Activated CD8-positive, alpha-beta T cell treated with anti-CD3 and anti-CD28 coated beads for 36 hours (primary cell): ENCODE measurements around the gene PDZD2. TPM values are rescaled to one million over a fixed set of nuclear protein-coding genes. Genes with fewer than 3 reads are reported as not detected.

Source experiments
- ATAC-seq: fragments of 200-7000 bp; cut with Tn5 transposase; one replicate; pipeline ENCODE4 v1.10.0; 2021; ENCODE audit warnings: mild to moderate bottlenecking, moderate library complexity
- CTCF ChIA-PET: fragments of 350-600 bp; sonication (Branson Sonifier 250); formaldehyde crosslinking; loops from one replicate; lab custom pipeline; 2021; ENCODE audit warnings: antibody characterized with exemption; lab: Charles Lee
- POLR2A ChIA-PET: fragments of 350-600 bp; sonication (Branson Sonifier 250); formaldehyde crosslinking; loops from one replicate; lab custom pipeline; 2021; ENCODE audit warnings: antibody characterized with exemption; lab: Charles Lee
- DNase-seq: peaks from one replicate; pipeline ENCODE4 v3.0.0-alpha.2; 2020
- H3K27ac Mint-ChIP-seq: one replicate; pipeline ENCODE4 v1.8.0; 2021; ENCODE audit warnings: mild to moderate bottlenecking, mixed read lengths
- H3K27me3 Mint-ChIP-seq: one replicate; pipeline ENCODE4 v1.8.0; 2021; ENCODE audit warnings: mixed read lengths
- H3K36me3 Mint-ChIP-seq: one replicate; pipeline ENCODE4 v1.8.0; 2021; ENCODE audit warnings: low read depth, mixed read lengths
- H3K4me1 Mint-ChIP-seq: one replicate; pipeline ENCODE4 v1.8.0; 2021; ENCODE audit warnings: low read depth, mixed read lengths
- H3K4me3 Mint-ChIP-seq: one replicate; pipeline ENCODE4 v1.8.0; 2021; ENCODE audit warnings: mild to moderate bottlenecking, moderate library complexity, mixed read lengths
- H3K9me3 Mint-ChIP-seq: one replicate; pipeline ENCODE4 v1.8.0; 2021; ENCODE audit warnings: mixed read lengths
- intact Hi-C: fragments of 100-400 bp; cut with micrococcal nuclease; formaldehyde crosslinking; loops from one replicate; pipeline ENCODE4 v1.10.0; 2022
- total RNA-seq, 2 experiments: library from RNA; stranded (reverse); gene quantifications; one replicate each; pipeline ENCODE4 v1.2.3, GENCODE V29; 2021
- TF ChIP-seq, protein P1 (sequence below): fragments of 200-600 bp; IDR thresholded peaks from one replicate; pipeline ENCODE4 v1.8.0; 2022; ENCODE audit warnings: antibody characterized with exemption, mild to moderate bottlenecking

Gene PDZD2
- total RNA-seq, 2 experiments from 2014 or later = not detected

DNA sequence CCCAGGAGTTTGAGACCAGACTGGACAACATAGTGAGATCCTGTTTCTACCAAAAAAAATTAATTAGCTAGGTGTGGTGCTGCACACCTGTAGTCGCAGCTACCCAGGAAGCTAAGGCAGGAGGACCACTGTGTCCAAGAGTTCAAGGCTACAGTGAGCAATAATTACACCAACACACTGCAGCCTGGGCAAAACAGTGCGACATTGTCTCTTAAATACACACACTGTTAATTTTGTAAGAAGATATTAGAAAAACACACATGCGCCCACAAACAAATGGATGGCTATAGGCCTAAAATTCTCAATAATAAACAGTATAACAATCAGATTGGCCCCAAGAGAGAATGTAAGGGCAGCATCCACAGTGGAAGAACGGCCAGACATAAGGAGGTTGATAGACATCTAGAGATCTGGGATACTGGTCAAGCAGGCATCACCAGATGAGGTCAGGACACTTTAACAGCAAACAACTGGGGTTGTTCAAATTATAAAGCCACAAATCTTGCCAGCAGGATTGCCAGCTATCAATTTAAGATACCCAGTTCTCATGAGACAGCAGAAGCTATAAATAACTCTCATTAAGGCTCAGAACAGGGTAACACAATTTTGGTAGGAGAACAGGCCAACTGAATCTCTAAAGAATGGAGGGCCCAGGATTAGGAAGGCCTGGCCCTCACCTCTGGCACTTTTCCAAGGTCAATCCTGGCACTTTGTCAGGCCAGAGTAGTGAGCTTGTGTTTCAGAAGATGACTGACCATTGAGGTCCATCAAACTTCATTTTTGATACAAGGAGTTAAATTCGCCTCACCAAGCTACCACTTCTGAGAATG, 505.7 kb downstream of the PDZD2 start:
- Mint-ChIP-seq H3K27ac (no peak overlapping the region), H3K4me3 (no peak overlapping the region)

DNA sequence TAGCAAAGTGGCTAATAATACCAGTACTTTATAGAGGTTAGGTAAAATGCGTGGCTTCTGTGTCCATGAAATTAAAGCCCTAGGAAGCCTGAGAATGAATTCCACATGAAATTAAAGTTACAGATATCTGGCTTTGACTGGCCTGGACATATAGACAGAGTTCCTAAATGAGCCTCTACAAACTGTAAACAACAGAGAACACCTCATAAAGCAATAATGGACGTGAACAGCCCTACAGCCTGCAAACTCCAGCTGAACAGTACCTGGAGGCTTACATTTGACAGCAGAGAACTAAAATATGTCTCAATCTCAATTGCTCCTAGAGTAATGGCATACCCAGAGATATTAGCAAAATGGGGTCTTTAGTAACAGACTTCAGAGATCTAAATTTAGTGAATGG, 506.4 kb downstream of the PDZD2 start:
- no peak for ATAC-seq
- TF ChIP-seq, protein P1, sequence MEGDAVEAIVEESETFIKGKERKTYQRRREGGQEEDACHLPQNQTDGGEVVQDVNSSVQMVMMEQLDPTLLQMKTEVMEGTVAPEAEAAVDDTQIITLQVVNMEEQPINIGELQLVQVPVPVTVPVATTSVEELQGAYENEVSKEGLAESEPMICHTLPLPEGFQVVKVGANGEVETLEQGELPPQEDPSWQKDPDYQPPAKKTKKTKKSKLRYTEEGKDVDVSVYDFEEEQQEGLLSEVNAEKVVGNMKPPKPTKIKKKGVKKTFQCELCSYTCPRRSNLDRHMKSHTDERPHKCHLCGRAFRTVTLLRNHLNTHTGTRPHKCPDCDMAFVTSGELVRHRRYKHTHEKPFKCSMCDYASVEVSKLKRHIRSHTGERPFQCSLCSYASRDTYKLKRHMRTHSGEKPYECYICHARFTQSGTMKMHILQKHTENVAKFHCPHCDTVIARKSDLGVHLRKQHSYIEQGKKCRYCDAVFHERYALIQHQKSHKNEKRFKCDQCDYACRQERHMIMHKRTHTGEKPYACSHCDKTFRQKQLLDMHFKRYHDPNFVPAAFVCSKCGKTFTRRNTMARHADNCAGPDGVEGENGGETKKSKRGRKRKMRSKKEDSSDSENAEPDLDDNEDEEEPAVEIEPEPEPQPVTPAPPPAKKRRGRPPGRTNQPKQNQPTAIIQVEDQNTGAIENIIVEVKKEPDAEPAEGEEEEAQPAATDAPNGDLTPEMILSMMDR = no peak
- Mint-ChIP-seq H3K9me3 (no peaks in the 10 kb centered on the region), H3K36me3 (peaks cover 33% of the 10 kb centered on the region), H3K27me3 (no peaks in the 10 kb centered on the region), H3K4me3 (no peak overlapping the region), H3K27ac (no peak overlapping the region), H3K4me1 (peaks cover 34% of the 10 kb centered on the region)
- ChIA-PET POLR2A (no interaction called here), CTCF (no interaction called here)
- no peak for DNase-seq
- intact Hi-C loops = no loop called here

More for the DNA sequence above, 505.7 kb downstream of the PDZD2 start:
- peaks cover 37% of the 10 kb centered on the region for H3K36me3 Mint-ChIP-seq
- ATAC-seq (no peak), DNase-seq (no peak)
- POLR2A ChIA-PET = no interaction called here
- CTCF ChIA-PET = interaction anchor here (1.3 kb wide), 2 partner anchors 13 to 52 kb away, joined by 3 to 4 read pairs; no protein-coding TSS in a partner anchor
- TF ChIP-seq, protein P1 = no peak
- H3K4me1 Mint-ChIP-seq = peaks cover 36% of the 10 kb centered on the region
- intact Hi-C loops = no loop called here
- no peaks in the 10 kb centered on the region for H3K27me3 Mint-ChIP-seq
- no peaks in the 10 kb centered on the region for H3K9me3 Mint-ChIP-seq

DNA sequence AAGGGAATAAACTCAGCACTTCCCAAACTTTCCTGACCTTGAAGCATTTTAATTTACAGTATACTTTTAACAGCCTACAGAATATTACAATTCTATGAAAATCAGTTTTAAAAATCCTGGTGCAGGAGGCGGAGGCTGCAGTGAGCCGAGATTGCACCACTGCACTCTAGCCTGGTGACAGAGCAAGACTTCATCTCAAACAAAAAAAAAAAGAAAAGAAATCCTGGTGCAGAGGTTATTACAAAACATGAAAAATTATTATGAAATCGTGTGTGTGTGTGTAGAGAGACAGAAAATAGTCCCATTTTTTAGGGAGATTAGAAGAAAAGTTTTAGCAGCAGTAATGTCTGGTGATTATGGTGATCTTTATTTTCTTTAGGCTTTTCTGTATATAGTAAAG, 508.3 kb downstream of the PDZD2 start:
- ChIA-PET CTCF (no interaction called here), POLR2A (interaction anchor here (1.4 kb wide), 1 partner anchor 20 kb away, joined by 5 read pairs; no protein-coding TSS in a partner anchor)
- Mint-ChIP-seq H3K4me3 (no peak overlapping the region), H3K27ac (no peak overlapping the region), H3K36me3 (peaks cover 34% of the 10 kb centered on the region), H3K4me1 (peaks cover 43% of the 10 kb centered on the region), H3K9me3 (no peaks in the 10 kb centered on the region), H3K27me3 (no peaks in the 10 kb centered on the region)
- no peak for ATAC-seq
- DNase-seq = no peak
- intact Hi-C loops = no loop called here
- TF ChIP-seq, protein P1 = no peak

DNA sequence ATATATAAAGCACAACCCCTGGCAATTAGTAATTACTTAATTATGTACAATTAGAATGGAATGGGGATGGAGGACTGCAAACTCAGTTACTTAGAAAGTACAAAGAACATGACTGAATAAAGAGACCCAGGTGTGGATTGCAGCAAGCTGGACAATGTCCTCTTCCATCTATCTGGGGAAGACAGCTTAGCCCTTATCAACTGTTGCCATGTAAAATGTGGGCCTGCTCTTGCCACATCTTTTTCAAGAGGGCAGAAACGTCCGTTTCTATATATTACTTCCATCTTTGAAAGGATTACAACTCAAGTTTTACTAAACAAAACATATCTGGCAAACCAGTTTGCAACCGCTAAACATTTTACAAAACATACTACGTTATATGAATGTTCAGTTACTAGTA, 509.0 kb downstream of the PDZD2 start:
- intact Hi-C loops = no loop called here
- TF ChIP-seq, protein P1 = no peak
- ChIA-PET POLR2A (no interaction called here), CTCF (no interaction called here)
- ATAC-seq (no peak), DNase-seq (no peak)
- Mint-ChIP-seq H3K4me3 (no peak overlapping the region), H3K27me3 (no peaks in the 10 kb centered on the region), H3K36me3 (peaks cover 36% of the 10 kb centered on the region), H3K27ac (no peak overlapping the region), H3K4me1 (peaks cover 43% of the 10 kb centered on the region), H3K9me3 (no peaks in the 10 kb centered on the region)

DNA sequence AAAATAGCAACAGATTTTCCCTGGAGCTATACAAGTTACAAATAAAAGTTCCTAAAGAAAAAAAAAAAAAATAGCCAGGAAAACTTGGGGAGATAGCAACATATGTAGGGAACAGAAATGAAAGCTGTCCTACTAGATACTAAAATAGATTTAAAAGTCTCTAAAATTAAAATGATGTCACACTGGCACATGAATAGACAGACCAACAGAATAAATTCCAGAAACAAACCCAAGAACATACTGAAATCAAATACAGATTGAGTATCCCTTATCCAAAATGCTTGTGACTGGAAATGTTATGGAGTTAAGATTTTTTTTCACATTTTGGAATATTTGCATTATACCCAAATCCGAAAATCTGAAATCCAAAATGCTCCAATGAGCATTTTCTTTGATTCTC, 511.4 kb downstream of the PDZD2 start:
- no peaks in the 10 kb centered on the region for H3K27me3 Mint-ChIP-seq
- H3K9me3 Mint-ChIP-seq = no peaks in the 10 kb centered on the region
- peaks cover 34% of the 10 kb centered on the region for H3K36me3 Mint-ChIP-seq
- intact Hi-C loops = no loop called here
- TF ChIP-seq, protein P1 = no peak
- H3K4me1 Mint-ChIP-seq = peaks cover 56% of the 10 kb centered on the region
- H3K27ac Mint-ChIP-seq = no peak overlapping the region
- CTCF ChIA-PET = no interaction called here
- DNase-seq (no peak), ATAC-seq (no peak)
- no peak overlapping the region for H3K4me3 Mint-ChIP-seq
- POLR2A ChIA-PET = no interaction called here
